GM19023 (cell line): ENCODE results near the gene CRY2.
A peak's percentile ranks its signal among the peaks of the same experiment; 100 is the strongest.
"Not testable (repeated sequence)": the region's sequence is repeated elsewhere in the genome, so short reads cannot be mapped to it uniquely, and the experiment has no call there.

Source experiments
- ATAC-seq: cut with Tn5 transposase; IDR thresholded peaks from one replicate; pipeline ENCODE4 v1.9.1; 2021; ENCODE audit warnings: mild to moderate bottlenecking, moderate library complexity; ENCODE audit not compliant: unreplicated experiment

Gene CRY2

DNA sequence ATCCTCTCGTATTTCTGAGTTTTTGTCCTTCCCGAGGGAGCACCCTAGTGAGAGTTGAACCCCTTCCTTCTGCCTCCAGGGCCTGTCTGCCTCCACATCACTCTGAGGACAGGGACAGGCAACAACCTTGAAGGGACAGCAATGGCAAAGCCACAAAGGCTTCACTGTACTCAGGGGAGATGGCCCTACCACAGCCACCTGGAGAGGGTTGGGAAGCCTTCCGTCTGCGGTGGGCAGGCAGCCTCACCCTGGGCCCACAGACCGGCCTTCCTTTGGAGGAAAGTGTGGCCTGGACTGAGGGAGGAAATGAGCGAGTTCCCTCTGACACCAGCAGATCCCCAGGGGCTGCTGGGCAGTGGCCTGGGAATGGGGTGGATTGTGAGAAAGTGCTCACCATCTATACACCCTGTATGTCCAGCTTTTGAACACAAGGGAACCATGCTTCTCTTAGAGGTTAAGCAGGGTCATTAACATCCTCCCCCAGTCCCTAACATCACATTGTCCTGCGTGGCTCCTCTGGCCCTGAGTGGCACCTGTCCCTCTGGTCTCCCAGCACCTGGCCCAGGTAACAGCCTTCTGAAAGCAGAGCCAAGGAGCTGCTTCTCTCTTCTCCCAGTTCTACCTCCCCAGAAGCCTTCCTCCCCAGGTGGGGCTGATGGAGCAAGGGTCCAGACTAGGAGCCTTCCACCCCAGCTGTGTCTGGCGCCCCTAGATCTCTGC lies 35.5 kb upstream of the CRY2 start:
- no peak for ATAC-seq

DNA sequence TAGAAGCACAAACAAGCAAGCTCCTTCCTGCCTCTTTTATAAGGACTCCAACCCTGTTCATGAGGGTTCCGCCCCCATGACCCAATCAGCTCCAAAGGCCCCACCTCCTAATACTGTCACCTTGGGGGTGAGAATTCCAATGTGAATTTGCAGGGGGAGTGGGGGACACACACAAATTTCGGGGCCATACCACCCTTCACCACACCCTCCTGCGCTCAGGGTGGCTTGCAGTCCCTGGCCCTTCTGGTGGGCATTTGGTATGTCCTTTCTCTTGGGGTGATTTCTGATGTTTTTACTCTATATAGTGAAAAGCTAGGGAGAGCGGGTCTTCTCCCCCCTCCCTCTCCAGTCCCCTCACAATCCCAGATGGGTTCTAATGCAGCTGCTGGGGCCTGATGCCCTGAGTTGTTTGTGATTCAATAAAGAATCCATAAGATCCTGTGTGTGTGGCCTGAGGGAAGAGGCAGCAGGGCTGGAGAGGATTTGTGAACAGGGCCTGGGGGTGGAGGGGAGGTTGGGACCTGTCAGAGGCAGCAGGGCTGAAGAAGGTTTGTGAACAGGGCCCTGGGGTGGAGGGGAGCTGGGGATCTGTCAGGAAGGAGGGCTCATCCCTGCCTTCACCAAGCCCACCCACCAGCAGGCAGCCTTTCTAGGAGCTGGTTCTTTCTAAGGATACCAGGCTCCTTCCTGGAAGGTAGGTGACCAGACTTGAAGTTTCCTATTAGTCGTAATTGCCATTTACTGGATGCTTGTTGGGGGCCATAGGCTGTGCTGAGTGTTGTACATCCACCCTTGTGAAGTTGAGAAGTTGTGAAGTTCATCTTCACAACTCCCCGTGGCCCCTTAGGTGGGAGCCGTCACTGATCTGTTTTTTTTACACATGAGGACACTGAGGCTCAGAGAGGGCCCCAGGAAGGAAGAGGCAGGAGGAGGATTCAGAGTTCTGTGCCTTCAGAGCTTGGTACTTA lies 34.4 kb upstream of the CRY2 start:
- no peak for ATAC-seq

DNA sequence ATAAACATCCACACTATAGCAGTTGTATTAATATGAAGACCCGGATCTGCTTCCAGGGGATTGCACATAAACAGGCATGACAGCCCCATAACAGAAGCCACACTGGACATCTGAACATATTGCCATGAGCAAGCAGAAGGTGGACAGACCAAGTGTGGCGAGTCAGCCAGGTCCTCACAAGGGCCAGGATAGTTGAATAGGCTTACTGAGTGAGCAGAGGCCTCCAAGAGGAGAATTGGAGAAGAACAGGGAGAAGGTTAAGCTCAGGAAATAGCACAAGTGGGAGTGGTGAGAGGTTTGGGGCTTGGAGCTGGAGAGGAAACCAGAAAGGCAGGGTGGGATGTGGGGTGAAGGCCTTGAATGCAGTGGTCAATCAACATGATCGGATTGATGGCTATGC lies 31.5 kb upstream of the CRY2 start:
- no peak for ATAC-seq

DNA sequence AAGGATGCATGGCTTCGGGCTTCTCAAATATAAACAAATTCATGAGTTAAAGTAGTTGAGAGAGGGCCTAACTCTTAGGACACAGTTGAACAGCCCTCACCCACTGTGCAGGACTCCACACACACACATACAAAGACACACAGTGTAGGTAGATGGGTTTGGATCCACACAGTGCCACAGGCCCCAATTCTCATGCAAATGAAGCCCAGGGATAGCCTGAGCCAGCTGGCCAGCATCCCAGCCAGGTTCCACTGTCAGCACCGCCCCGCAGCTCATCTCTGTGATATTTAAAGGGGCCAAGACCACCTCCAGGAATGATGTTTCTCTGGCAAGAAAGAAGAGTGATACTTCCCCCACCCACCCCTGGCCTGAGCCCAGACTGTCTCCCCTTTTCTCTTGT lies 30.7 kb upstream of the CRY2 start:
- no peak for ATAC-seq

DNA sequence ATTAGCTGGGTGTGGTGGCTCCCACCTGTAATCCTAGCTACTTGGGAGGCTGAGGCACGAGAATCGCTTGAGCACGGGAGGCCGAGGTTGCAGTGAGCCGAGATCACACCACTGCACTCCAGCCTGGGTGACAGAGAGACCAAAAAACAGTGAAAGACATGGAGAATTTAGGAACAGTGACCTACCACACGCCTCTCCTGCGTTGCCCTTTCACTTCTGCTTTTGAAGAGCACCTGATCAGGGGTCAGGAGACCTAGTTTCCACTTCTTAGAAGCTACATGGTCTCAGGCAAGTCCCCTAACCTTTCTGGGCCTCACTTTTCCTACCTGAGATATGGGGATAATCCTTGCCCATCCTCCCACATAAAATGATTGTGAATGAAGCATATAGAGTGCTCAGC lies 30.1 kb upstream of the CRY2 start:
- ATAC-seq, result peak; percentile 60

DNA sequence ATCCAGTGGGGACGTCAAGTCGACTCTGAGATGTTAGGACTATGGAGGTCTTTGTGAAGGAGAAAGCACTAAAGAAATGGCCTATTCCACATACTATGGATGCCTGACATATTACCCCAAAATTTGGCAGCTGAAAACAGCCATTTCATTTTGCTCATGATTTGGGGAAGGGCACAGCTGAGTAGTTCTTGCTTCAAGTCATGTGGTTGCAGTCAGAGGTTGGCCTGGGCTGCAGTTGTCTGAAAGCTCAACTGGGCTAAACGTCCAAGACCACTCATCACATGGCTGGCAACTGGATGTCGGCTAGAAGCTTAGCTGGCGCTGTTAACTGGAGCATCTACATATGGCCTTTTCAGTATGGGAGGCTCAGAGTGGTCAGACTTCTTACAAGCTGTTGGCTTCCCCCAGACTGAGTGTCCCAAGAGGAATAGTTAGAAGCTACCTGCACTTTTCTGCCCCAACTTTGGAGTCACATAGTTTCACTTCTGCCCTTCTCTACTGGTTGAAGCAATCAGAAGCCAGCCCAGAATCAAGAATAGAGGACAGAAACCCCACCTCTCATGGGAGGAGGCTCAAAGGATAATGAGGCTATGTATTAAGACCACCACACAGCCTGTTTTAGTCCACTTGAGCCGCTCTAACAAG lies 28.2 kb upstream of the CRY2 start:
- ATAC-seq, result no peak

DNA sequence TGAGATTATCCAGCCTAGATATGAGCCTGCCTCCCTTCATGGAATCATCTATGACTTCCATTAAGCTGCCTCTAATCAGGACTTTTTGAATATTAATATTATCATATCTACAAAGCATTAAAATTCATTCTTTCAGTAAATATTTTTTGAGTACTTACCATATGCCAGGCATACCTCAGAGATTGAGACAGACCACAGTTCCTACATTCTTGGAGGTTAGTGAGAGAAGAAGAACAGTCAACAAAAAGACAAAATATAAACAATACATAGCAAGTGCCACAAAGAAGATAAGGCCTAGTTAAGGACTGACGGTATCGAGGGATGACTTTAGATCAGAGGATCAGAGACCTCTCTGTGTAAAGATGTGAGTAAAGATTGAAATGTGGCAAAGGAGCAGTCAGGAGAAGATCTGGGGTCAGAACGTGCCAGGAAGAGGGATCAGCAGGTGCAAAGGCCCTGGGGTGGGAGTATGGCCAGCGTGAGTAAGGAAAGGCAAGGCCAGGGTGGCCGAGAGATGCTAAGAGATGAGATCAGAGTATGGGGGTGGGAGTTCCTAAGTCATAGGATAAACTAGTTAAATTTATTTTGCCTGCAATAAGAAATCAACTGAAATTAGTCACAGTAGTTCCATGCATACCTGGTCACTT lies 26.9 kb upstream of the CRY2 start:
- no peak for ATAC-seq

DNA sequence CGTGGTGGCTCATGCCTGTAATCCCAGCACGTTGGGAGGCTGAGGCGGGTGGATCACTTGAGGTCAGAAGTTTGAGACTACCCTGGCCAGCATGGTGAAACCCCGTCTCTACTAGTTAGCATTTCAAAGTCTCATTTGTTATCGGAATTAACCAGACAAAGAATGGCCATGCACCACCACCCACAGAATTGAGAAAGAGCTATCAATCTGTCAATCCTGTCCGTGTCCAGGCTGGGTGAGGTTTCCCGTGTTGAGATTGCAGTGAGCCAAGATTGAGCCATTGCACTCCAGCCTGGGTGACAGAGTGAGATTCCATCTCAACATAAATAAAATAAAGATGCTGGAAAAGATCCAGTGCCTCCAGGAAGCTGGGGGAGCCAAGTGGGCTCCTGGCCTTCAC lies 20.8 kb upstream of the CRY2 start:
- ATAC-seq, result not testable (repeated sequence)

DNA sequence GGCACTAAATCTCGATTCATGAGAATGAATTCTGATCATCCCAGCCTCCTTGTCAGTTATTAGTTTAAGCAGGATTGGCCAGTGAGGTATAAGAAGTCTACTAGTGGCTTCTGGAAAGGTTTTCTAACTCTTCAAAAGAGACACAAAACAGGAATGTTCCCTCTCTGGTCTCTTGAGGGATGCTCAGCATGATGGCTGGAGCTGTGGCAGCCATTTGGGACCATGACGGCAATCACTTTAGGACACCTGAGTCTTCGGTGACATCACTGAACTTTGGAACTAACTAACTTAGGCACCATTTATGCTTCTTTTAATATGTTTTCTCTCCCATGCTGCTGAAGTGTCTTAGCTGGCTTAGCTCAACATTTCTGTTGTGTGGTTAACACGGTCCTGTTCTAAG lies 20.2 kb upstream of the CRY2 start:
- no peak for ATAC-seq

DNA sequence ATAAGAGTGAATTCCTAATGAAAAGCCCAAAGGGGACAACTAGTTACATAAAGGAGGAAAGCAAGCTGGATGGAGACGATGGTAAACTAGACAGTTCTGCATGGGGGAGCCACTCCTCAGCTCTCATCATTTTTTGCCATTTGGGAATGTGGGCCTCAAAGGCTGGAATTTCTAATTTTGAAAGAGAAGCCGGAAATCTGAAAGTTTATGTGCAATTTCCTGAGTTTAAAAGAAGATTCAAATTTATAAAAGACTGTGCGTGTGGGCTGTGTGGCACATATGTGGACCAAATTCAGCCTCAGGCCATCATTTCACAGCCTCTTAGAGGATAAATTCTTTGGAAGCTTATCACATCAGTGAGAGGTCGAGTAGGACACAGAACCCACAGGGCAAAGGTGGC lies 18.3 kb upstream of the CRY2 start:
- ATAC-seq, result no peak

DNA sequence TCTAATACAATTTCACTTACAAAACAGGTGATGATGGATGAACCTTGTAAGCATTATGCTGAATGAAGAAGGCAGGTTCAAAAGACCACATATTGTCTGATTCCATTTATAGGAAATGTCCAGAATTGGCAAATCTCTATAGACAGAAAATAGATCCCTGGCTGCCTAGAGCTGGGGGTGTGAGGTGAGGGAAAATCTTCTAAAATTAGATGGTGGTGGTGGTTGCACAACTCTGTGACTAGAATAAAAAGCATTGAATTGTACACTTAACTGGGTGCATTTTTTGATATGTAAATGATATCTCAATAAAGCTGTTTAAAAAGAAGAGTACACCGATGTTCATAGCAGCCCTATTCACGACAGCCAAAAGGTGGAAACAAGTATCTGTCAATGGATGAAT lies 16.7 kb upstream of the CRY2 start:
- ATAC-seq, result no peak

DNA sequence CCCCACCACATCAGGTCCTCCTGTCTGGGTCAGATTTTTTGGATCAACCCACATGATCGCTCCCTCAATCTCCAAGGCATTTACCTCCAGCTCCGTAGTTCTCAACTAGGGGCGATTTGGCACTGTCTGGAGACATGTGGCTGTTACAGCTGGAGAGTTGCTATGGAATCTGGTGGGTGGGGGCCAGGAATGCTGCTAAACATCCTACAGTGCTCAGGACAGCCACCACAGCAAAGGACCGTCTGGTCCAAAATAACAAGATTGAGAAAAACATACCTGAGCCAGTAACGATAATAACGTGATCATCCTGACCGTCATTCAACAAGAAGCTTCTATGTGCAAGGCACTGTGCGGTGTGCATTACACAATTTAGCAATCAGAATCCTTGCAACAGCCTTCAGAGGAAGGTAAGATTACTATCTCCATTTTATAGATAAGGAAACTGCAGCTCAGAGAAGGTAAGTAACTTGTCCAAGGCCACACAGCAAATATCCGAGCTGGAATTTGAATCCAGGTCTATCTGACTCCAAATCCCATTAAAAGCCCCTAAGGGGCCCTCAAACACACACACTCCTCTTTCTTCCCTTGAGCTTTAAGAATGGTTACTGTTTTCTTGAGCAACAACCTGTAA lies 14.3 kb upstream of the CRY2 start:
- no peak for ATAC-seq

DNA sequence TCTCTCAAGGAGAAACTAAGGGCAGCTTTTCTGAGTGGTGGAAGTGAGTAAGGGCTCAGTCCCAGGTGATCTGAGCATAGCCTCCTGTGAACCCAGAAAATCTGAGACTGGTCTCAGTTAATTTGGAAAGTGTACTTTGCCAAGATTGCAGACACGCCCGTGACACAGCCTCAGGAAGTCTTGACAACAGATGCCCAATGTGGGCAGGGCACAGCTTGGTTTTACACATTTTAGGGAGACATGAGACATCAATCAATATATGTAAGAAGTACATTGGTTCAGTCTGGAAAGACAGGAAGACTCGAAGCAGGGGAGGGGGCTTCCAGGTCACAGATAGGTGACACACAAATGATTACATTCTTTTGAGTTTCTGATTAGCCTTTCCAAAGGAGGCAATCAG lies 13.5 kb upstream of the CRY2 start:
- ATAC-seq, result no peak

DNA sequence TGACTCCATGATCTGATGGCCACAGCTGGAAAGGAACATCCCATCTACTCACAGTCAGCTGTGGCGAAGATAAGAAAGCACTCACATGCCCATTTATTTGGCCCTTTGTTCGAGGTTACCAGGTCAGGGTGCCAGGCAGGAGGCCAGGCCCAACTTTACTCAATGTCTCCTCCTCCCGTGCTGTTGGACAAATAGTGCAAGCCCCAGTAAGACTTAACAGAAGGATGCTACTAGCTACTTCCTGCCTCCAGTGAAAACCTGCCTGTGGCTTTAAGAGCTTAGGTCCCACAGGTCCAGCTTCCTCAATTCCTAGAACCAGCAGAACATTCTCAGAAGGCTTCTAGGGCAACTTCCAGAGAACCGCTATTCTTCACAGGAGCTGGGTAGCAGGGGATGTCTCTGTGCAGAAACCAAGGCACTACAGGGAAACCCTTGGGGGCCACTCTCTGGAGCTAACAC lies 12.9 kb upstream of the CRY2 start:
- no peak for ATAC-seq

DNA sequence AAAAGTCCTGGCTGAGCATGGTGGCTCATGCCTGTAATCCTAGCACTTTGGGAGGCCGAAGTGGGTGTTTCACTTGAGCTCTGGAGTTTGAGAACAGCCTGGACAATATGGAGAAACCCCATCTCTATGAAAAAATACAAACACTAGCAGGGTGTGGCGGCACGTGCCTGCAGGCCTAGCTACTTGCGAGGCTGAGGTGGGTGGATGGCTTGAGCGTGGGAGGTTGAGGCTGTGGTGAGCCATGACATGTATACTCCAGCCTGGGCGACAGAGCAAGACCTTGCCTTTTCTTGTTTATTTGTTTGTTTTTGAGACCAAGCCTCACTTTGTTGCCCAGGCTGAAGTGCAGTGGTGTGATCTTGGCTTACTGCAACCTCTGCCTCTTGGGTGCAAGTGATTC lies 8.1 kb upstream of the CRY2 start:
- ATAC-seq, result no peak

DNA sequence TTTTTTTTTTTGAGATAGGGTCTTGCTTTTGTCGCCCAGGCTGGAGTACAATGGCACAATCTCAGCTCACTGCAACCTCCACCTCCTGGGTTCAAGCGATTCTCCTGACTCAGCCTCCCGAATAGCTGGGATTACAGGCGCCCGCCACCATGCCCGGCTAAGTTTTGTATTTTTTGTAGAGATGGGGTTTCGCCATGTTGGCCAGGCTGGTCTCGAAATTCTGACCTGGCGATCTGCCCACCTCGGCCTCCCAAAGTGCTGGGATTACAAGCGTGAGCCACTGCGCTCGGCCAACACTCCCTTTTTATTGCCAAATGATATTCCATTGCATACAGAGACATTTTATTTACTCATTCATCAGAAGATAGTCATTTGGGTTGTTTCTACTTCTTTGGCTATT lies 7.0 kb upstream of the CRY2 start:
- ATAC-seq, result not testable (repeated sequence)

DNA sequence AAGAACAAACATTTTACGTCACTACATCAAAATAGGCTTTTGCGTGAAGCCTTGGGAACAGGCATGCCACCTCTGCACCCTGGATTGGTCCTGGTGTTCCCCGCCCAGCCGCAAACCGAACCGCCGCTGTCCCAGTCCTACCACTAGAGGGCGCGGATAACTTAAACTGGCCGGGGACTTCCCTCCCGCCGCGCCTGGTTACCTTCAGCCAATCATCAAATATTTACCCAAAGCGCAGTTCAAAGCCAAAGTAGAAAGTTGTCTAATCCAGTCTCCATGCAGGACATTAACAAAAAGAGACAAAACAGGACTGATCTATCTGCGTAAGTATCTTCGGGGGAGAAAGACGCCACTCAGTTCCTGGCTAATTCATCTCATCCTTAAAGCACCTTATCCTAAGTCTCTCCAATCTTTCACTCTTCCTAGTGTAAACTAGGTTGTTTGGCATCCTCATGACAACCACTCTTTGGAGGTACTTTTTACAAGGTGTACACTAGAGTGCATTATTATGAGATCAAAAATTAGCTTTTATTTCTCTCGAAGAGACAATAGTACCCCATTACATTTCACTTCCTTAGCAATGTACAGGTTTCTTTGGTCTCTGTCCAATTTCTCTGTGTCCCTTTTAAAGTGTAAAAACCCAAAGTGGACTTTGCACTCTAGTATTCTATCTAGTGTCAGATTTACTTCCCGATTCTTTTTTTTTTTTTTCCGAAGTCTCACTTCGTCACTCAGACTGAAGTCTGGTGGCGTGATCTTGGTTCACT lies 3.9 kb upstream of the CRY2 start:
- ATAC-seq, result no peak

DNA sequence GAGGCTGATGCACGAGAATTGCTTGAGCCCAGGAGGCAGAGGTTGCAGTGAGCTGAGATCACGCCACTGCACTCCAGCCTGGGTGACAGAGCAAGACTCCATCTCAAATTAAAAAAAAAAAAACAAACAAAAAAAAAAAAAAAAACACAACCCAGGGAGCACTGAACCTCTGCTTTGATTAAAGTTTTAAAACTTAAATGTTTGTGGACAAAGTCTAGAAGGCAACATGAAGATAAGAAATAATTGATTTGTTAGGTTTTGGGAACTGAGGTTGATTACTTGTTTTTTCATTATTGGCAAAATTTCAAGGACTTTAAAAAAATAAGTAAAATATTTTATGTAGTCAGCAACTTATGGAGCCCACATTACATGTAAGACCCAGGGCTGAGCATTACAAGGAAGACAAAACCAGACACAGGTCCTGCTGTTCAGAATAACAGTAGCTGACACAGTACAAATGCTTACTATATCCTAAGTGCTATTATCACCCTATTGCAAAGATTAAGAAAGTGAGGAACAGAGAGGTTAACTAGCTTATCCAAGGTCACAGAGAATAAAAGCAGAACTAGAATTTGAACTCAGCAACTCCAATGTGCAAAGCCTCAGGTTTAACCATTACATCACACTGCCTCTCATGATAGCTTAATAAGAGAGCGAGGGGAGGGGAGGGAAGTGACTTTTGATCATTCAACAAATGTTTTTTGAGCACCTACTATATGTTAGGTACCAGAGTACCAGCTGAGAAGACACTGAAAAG lies 2.3 kb upstream of the CRY2 start:
- ATAC-seq, result no peak

DNA sequence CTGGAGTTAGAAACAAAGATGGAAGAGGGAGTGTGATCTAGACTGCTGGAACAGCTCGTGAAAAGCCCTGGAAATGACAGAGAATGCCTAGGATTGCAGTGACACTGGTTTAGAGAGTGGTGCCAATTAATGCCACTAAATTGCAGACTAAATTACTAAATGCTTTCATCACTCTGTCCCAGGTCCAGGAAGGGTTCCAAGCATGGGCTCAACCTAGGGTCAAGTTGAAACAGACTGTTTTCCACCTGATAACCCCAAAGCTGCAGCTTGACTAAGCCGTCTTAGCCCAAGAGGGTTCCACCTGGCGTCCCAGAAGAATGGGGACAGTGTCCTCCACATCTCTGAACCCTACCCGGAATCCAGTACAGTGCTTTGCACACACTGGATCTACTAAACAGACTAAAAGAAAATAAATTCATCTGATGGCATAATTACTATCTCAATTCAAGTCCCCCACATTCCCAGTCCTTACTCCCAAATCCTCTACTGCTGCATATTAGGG lies 1.1 kb upstream of the CRY2 start:
- no peak for ATAC-seq
